GM23248 (cell line): ENCODE results near the gene YWHAB. TPM values are rescaled to one million over a fixed set of nuclear protein-coding genes. Genes with fewer than 3 reads are reported as not detected.

Experiments used
- DNase-seq: peaks from one replicate; pipeline ENCODE4 v3.0.0-alpha.2; 2015
- H2AFZ ChIP-seq: fragments of 200-600 bp; sonication (generic); 2 replicates; pipeline ENCODE4 v1.6.1; 2016; ENCODE audit warnings: antibody characterized with exemption
- H3F3A ChIP-seq: fragments of 200-600 bp; sonication (generic); 2 replicates; pipeline ENCODE4 v1.6.1; 2016; ENCODE audit warnings: mild to moderate bottlenecking, antibody characterized with exemption, mixed run types; ENCODE audit not compliant: insufficient read depth
- H3K27ac ChIP-seq: fragments of 200-600 bp; sonication (generic); 2 replicates; pipeline ENCODE4 v1.5.1; 2016; ENCODE audit warnings: mild to moderate bottlenecking
- H3K27me3 ChIP-seq: fragments of 200-600 bp; sonication (generic); replicated peaks from 2 replicates; pipeline ENCODE4 v1.6.1; 2016; ENCODE audit warnings: mild to moderate bottlenecking; ENCODE audit not compliant: insufficient read depth
- H3K36me3 ChIP-seq: fragments of 200-600 bp; sonication (generic); 2 replicates; pipeline ENCODE4 v1.6.1; 2016; ENCODE audit warnings: low read depth, mild to moderate bottlenecking
- H3K4me1 ChIP-seq: fragments of 200-600 bp; sonication (generic); 2 replicates; pipeline ENCODE4 v1.6.1; 2016; ENCODE audit warnings: mild to moderate bottlenecking; ENCODE audit not compliant: insufficient read depth
- H3K4me2 ChIP-seq: fragments of 200-600 bp; sonication (generic); one replicate; pipeline ENCODE4 v1.6.1; 2016; ENCODE audit warnings: mild to moderate bottlenecking; ENCODE audit not compliant: unreplicated experiment
- H3K4me3 ChIP-seq: fragments of 200-600 bp; sonication (generic); 2 replicates; pipeline ENCODE4 v1.5.1; 2016; ENCODE audit warnings: mild to moderate bottlenecking
- H3K79me2 ChIP-seq: fragments of 200-600 bp; sonication (generic); 2 replicates; pipeline ENCODE4 v1.6.1; 2016; ENCODE audit warnings: mild to moderate bottlenecking; ENCODE audit not compliant: insufficient read depth
- H3K9ac ChIP-seq: fragments of 200-600 bp; sonication (generic); 2 replicates; pipeline ENCODE4 v1.6.1; 2016; ENCODE audit warnings: mild to moderate bottlenecking
- H3K9me2 ChIP-seq: fragments of 200-600 bp; sonication (generic); 2 replicates; pipeline ENCODE4 v1.6.1; 2016; ENCODE audit warnings: mixed run types, mild to moderate bottlenecking, moderate library complexity; ENCODE audit not compliant: insufficient read depth
- H3K9me3 ChIP-seq: fragments of 200-600 bp; sonication (generic); one replicate; pipeline ENCODE4 v1.6.1; 2017; ENCODE audit warnings: low read depth
- H4K20me1 ChIP-seq: fragments of 200-600 bp; sonication (generic); 2 replicates; pipeline ENCODE4 v1.6.0; 2016; ENCODE audit not compliant: insufficient read depth
- EZH2 ChIP-seq: fragments of 200-600 bp; sonication (generic); IDR thresholded peaks from 2 replicates; pipeline ENCODE4 v1.6.1; 2018; ENCODE audit warnings: antibody characterized with exemption, mild to moderate bottlenecking; ENCODE audit not compliant: insufficient read depth, poor library complexity, severe bottlenecking
- EZH2phosphoT487 ChIP-seq: fragments of 200-600 bp; sonication (generic); IDR thresholded peaks from 2 replicates; pipeline ENCODE4 v1.6.1; 2018; ENCODE audit warnings: antibody characterized with exemption, moderate library complexity, mild to moderate bottlenecking, low read depth; ENCODE audit not compliant: insufficient read depth
- WGBS, 2 experiments: methylation state at CpG; one replicate each; pipeline ENCODE4 v1.1.6; 2015 to 2017; ENCODE audit warnings: low lambda C conversion rate in 2 of 2, low coverage in 1 of 2; ENCODE audit errors: missing lambda C conversion rate in 2 of 2; 5-methylcytosine and 5-hydroxymethylcytosine counted together
- in situ Hi-C: fragments of 300-500 bp; cut with MboI; formaldehyde crosslinking; loops from 2 replicates; pipeline ENCODE4 v1.15.0; 2020
- polyA plus RNA-seq: library from polyadenylated mRNA; unstranded; fragments of >200 nt; fragmentation: Nextera tagmentation; extraction: Ambion mirVana; gene quantifications from 2 replicates; pipeline ENCODE4 v1.2.1, GENCODE V29; 2016
- total RNA-seq: library from RNA; depleted of rRNA; stranded (reverse); fragments of >200 nt; shearing (Covaris generic); gene quantifications from 2 replicates; pipeline ENCODE4 v1.2.3, GENCODE V29; 2014

The YWHAB gene
- total and polyA plus RNA-seq, 2 experiments from 2014 or later = 116 to 425 TPM

- 85 to 93% methylated on average over 1 of the region's 1 CpG for WGBS, 2 experiments
- Histone ChIP-seq H3K36me3 (peaks cover 24% of the 10 kb centered on the region), H2AFZ (no peak overlapping the region), H3F3A (peaks cover 13% of the 10 kb centered on the region; the same call in 1 of the 2 replicates), H3K4me2 (peak overlapping the region; percentile 48), H4K20me1 (peaks cover 59% of the 10 kb centered on the region; the same call in 1 of the 2 replicates), H3K4me1 (peaks cover 33% of the 10 kb centered on the region), H3K27me3 (no peaks in the 10 kb centered on the region), H3K9ac (no peak overlapping the region), H3K4me3 (no peak overlapping the region), H3K79me2 (peaks cover 100% of the 10 kb centered on the region), H3K9me3 (no peaks in the 10 kb centered on the region), H3K9me2 (no peaks in the 10 kb centered on the region), H3K27ac (no peak overlapping the region; the same call in 1 of the 2 replicates)
- no peak for TF ChIP-seq EZH2
- TF ChIP-seq EZH2phosphoT487 = no peak
- DNase-seq = no peak
- in situ Hi-C loops = no loop called here
Observed at GRCh38 chr20:44897133-44897532, 11.6 kb downstream of the YWHAB start.

GRCh38 chr20:44900231-44900854 is 14.8 kb downstream of the YWHAB start:
- H3K9ac ChIP-seq = no peak overlapping the region
- H3K79me2 ChIP-seq = peaks cover 100% of the 10 kb centered on the region
- H3K27me3 ChIP-seq = no peaks in the 10 kb centered on the region
- peaks cover 23% of the 10 kb centered on the region for H3F3A ChIP-seq
- no peak overlapping the region for H3K27ac ChIP-seq
- WGBS, 2 experiments = 76 to 79% methylated on average over 5 of the region's 5 CpGs
- H2AFZ ChIP-seq = no peak overlapping the region
- H3K36me3 ChIP-seq = peaks cover 45% of the 10 kb centered on the region
- H3K4me1 ChIP-seq = peaks cover 32% of the 10 kb centered on the region
- H3K4me2 ChIP-seq = no peak overlapping the region
- no peak for DNase-seq
- no peaks in the 10 kb centered on the region for H3K9me3 ChIP-seq
- in situ Hi-C loops = no loop called here
- H4K20me1 ChIP-seq = peaks cover 38% of the 10 kb centered on the region; the same call in 1 of the 2 replicates
- TF ChIP-seq EZH2phosphoT487 (no peak), EZH2 (no peak)
- H3K4me3 ChIP-seq = no peak overlapping the region
- H3K9me2 ChIP-seq = no peaks in the 10 kb centered on the region

- H3K27ac ChIP-seq = no peak overlapping the region
Observed at GRCh38 chr20:44901974-44902373, 16.5 kb downstream of the YWHAB start.

GRCh38 chr20:44904377-44904776 is 18.9 kb downstream of the YWHAB start:
- Histone ChIP-seq H3K79me2 (peaks cover 70% of the 10 kb centered on the region), H3K27ac (no peak overlapping the region), H3K36me3 (peaks cover 72% of the 10 kb centered on the region), H3K9me3 (no peaks in the 10 kb centered on the region), H3F3A (peaks cover 50% of the 10 kb centered on the region), H3K9me2 (no peaks in the 10 kb centered on the region), H3K4me1 (peaks cover 11% of the 10 kb centered on the region; the same call in 1 of the 2 replicates), H3K4me2 (no peak overlapping the region), H2AFZ (no peak overlapping the region), H3K27me3 (no peaks in the 10 kb centered on the region), H3K4me3 (no peak overlapping the region), H4K20me1 (0 out of 2 replicates have a peak, but pooled peaks cover 9% of the 10 kb centered on the region), H3K9ac (no peak overlapping the region)
- 57 to 62% methylated on average over 5 of the region's 5 CpGs for WGBS, 2 experiments
- TF ChIP-seq EZH2 (no peak), EZH2phosphoT487 (no peak)
- in situ Hi-C loops = no loop called here
- DNase-seq = no peak

More at GRCh38 chr20:44901974-44902373, 16.5 kb downstream of the YWHAB start:
- no peak for TF ChIP-seq EZH2phosphoT487
- no peak for TF ChIP-seq EZH2
- H3K9me2 ChIP-seq = no peaks in the 10 kb centered on the region
- H3K36me3 ChIP-seq = peaks cover 55% of the 10 kb centered on the region
- 84 to 86% methylated on average over 2 of the region's 2 CpGs for WGBS, 2 experiments
- peaks cover 16% of the 10 kb centered on the region for H3K4me1 ChIP-seq
- H3K9ac ChIP-seq = no peak overlapping the region
- H3K4me3 ChIP-seq = no peak overlapping the region
- H3K27me3 ChIP-seq = no peaks in the 10 kb centered on the region
- H3K79me2 ChIP-seq = peaks cover 94% of the 10 kb centered on the region
- H3K9me3 ChIP-seq = no peaks in the 10 kb centered on the region
- H4K20me1 ChIP-seq = peaks cover 22% of the 10 kb centered on the region; the same call in 1 of the 2 replicates
- DNase-seq = peak; percentile 69
- no peak overlapping the region for H2AFZ ChIP-seq
- in situ Hi-C loops = no loop called here
- peaks cover 26% of the 10 kb centered on the region for H3F3A ChIP-seq
- no peak overlapping the region for H3K4me2 ChIP-seq
